Gastrocnemius medialis (tissue), 4 donors: ENCODE data around the gene CATSPERZ.

ENCODE experiments used
- CTCF ChIP-seq, 5 experiments: fragments of 450-650 bp in 3 of 5; fragments of 200-600 bp in 2 of 5; sonication (generic) in 2 of 5; IDR thresholded peaks in 4 of 5; conservative IDR thresholded peaks in 1 of 5; 1 replicate in 4 of 5; 2 replicates in 1 of 5; pipeline ENCODE4 v1.5.1; 2016 to 2019; ENCODE audit warnings: antibody characterized with exemption in 5 of 5, mild to moderate bottlenecking in 3 of 5, moderate library complexity in 3 of 5
- POLR2A ChIP-seq, 2 donors: fragments of 450-650 bp; IDR thresholded peaks; one replicate each; pipeline ENCODE4 v1.6.1; 2017; ENCODE audit warnings: antibody characterized with exemption in 2 of 2, mild to moderate bottlenecking in 2 of 2, moderate library complexity in 2 of 2

GRCh38 chr11:64314805-64315561, 14.8 kb downstream of the CATSPERZ start:
- TF ChIP-seq CTCF (IDR thresholded peaks at IDR 0.05 in 4 of 5, conservative IDR thresholded peaks at IDR 0.05 in 1 of 5) (no peak), POLR2A (IDR thresholded peaks at IDR 0.05) (no peak)
